CD4-positive, alpha-beta memory T cell (primary cell): Measurements from ENCODE around the gene EZH1. TPM values are rescaled to one million over a fixed set of nuclear protein-coding genes. Genes with fewer than 3 reads are reported as not detected.

ENCODE experiments used
- CTCF ChIA-PET: fragments of 350-600 bp; sonication (Branson Sonifier 250); formaldehyde crosslinking; loops from one replicate; lab custom pipeline; 2021; ENCODE audit warnings: inconsistent platforms; ENCODE audit not compliant: partially characterized antibody; lab: Charles Lee
- POLR2A ChIA-PET: fragments of 350-600 bp; sonication (Branson Sonifier 250); formaldehyde crosslinking; loops from one replicate; lab custom pipeline; 2021; ENCODE audit not compliant: partially characterized antibody; lab: Charles Lee
- DNase-seq, 5 donors: peaks; one replicate each; pipeline versions ENCODE4 v3.0.0 to v3.0.0-alpha.2; 2020 to 2022; ENCODE audit warnings: mixed read lengths in 1 of 5
- H3K27ac ChIP-seq: one replicate; pipeline ENCODE4 v1.7.0; 2013; ENCODE audit warnings: low read depth, low read length
- H3K27me3 ChIP-seq: 2 replicates; pipeline ENCODE4 v1.7.0; 2013; ENCODE audit warnings: mild to moderate bottlenecking, low read length, moderate library complexity; ENCODE audit not compliant: insufficient read depth
- H3K36me3 ChIP-seq: 2 replicates; pipeline ENCODE4 v1.7.0; 2013; ENCODE audit warnings: mild to moderate bottlenecking, low read length, moderate library complexity; ENCODE audit not compliant: insufficient read depth
- H3K4me1 ChIP-seq: 2 replicates; pipeline ENCODE4 v1.7.0; 2013; ENCODE audit warnings: mild to moderate bottlenecking, low read length, moderate library complexity; ENCODE audit not compliant: insufficient read depth
- H3K4me3 ChIP-seq, 2 donors: one replicate each; pipeline ENCODE4 v1.7.0; 2013; ENCODE audit warnings: low read length in 2 of 2, mild to moderate bottlenecking in 1 of 2
- H3K9me3 ChIP-seq, 2 donors: one replicate each; pipeline ENCODE4 v1.7.0; 2013; ENCODE audit warnings: low read length in 2 of 2, control low read depth in 1 of 2; ENCODE audit not compliant: control insufficient read depth in 1 of 2
- H3K27ac Mint-ChIP-seq, 7 donors: one replicate each; pipeline ENCODE4 v1.8.0; 2020 to 2021; ENCODE audit warnings: mixed read lengths in 7 of 7, mild to moderate bottlenecking in 6 of 7, inconsistent platforms in 3 of 7, moderate library complexity in 3 of 7
- H3K27me3 Mint-ChIP-seq, 2 donors: one replicate each; pipeline ENCODE4 v1.8.0; 2020 to 2021; ENCODE audit warnings: mixed read lengths in 2 of 2
- H3K36me3 Mint-ChIP-seq, 2 donors: one replicate each; pipeline ENCODE4 v1.8.0; 2020 to 2021; ENCODE audit warnings: mixed read lengths in 2 of 2, inconsistent platforms in 1 of 2, mild to moderate bottlenecking in 1 of 2
- H3K4me1 Mint-ChIP-seq, 4 donors: one replicate each; pipeline ENCODE4 v1.8.0; 2020 to 2021; ENCODE audit warnings: mixed read lengths in 4 of 4, mild to moderate bottlenecking in 1 of 4
- H3K4me3 Mint-ChIP-seq, 8 donors: one replicate each; pipeline ENCODE4 v1.8.0; 2020 to 2021; ENCODE audit warnings: mixed read lengths in 8 of 8, mild to moderate bottlenecking in 7 of 8, moderate library complexity in 6 of 8, inconsistent platforms in 3 of 8
- H3K9me3 Mint-ChIP-seq, 8 donors: one replicate each; pipeline ENCODE4 v1.8.0; 2020 to 2021; ENCODE audit warnings: mixed read lengths in 8 of 8, mild to moderate bottlenecking in 5 of 8, inconsistent platforms in 3 of 8, moderate library complexity in 1 of 8
- intact Hi-C: fragments of 100-400 bp; cut with micrococcal nuclease; formaldehyde crosslinking; loops from one replicate; pipeline ENCODE4 v1.15.1; 2023
- polyA plus RNA-seq, 2 donors: library from polyadenylated mRNA; unstranded; fragments of 300-500 nt; fragmentation: Illumina TruSeq; gene quantifications; one replicate each; pipeline ENCODE4 v1.2.3, GENCODE V29; 2021
- total RNA-seq, 2 experiments: library from RNA; stranded (reverse); gene quantifications; one replicate each; pipeline ENCODE4 v1.2.3, GENCODE V29; 2021

EZH1 gene
- total and polyA plus RNA-seq, 4 experiments from 2014 or later: 20.1 to 192 (median 111) TPM

- POLR2A ChIA-PET: no interaction called here
- Histone ChIP-seq H3K27ac (no peak overlapping the region), H3K36me3 (peaks cover 41% of the 10 kb centered on the region), H3K27me3 (no peaks in the 10 kb centered on the region), H3K4me1 (peaks cover 31% of the 10 kb centered on the region), H3K9me3 (no peaks in the 10 kb centered on the region), H3K4me3 (no peak overlapping the region)
- H3K27me3 Mint-ChIP-seq: no peaks in the 10 kb centered on the region
- intact Hi-C loops: no loop called here
- H3K36me3 Mint-ChIP-seq: peaks cover 45 to 54% of the 10 kb centered on the region in 2 donors
- no peak for DNase-seq
- H3K9me3 Mint-ChIP-seq: no peaks in the 10 kb centered on the region
- CTCF ChIA-PET: interaction anchor here (0.8 kb wide), 1 partner anchor 21 kb away, joined by 3 read pairs; no protein-coding TSS in a partner anchor
- no peak overlapping the region for H3K4me3 Mint-ChIP-seq
- H3K27ac Mint-ChIP-seq: peak overlapping the region in 1 of 7 donors; percentile 4
- peaks cover 14 to 41% (median 23%) of the 10 kb centered on the region in 4 donors for H3K4me1 Mint-ChIP-seq
Observed at GRCh38 chr17:42702446-42702845, 42.4 kb downstream of the EZH1 start.

GRCh38 chr17:42700586-42701289, 44.1 kb downstream of the EZH1 start:
- no peaks in the 10 kb centered on the region for H3K9me3 ChIP-seq
- DNase-seq: no peak
- ChIA-PET POLR2A (no interaction called here), CTCF (no interaction called here)
- Mint-ChIP-seq H3K36me3 (peaks cover 42 to 52% of the 10 kb centered on the region in 2 donors), H3K4me1 (peaks cover 5 to 24% (median 11%) of the 10 kb centered on the region in 4 donors), H3K9me3 (no peaks in the 10 kb centered on the region), H3K4me3 (no peak overlapping the region), H3K27ac (no peak overlapping the region), H3K27me3 (no peaks in the 10 kb centered on the region)
- H3K4me3 ChIP-seq: no peak overlapping the region
- no peaks in the 10 kb centered on the region for H3K27me3 ChIP-seq
- H3K27ac ChIP-seq: no peak overlapping the region
- intact Hi-C loops: no loop called here
- peaks cover 37% of the 10 kb centered on the region for H3K36me3 ChIP-seq
- peaks cover 14% of the 10 kb centered on the region for H3K4me1 ChIP-seq

GRCh38 chr17:42699415-42699740, 45.5 kb downstream of the EZH1 start:
- H3K4me1 ChIP-seq: peaks cover under 1% of the 10 kb centered on the region
- CTCF ChIA-PET: no interaction called here
- Mint-ChIP-seq H3K27me3 (no peaks in the 10 kb centered on the region), H3K36me3 (peaks cover 35 to 44% of the 10 kb centered on the region in 2 donors), H3K4me3 (no peak overlapping the region), H3K27ac (no peak overlapping the region), H3K9me3 (no peaks in the 10 kb centered on the region), H3K4me1 (peaks cover 0 to 13% (median 5%) of the 10 kb centered on the region in 4 donors)
- no peaks in the 10 kb centered on the region for H3K27me3 ChIP-seq
- no peaks in the 10 kb centered on the region for H3K9me3 ChIP-seq
- H3K36me3 ChIP-seq: peaks cover 24% of the 10 kb centered on the region
- no peak for DNase-seq
- no peak overlapping the region for H3K27ac ChIP-seq
- intact Hi-C loops: no loop called here
- no peak overlapping the region for H3K4me3 ChIP-seq
- POLR2A ChIA-PET: no interaction called here

- H3K27me3 ChIP-seq: no peaks in the 10 kb centered on the region
- H3K36me3 Mint-ChIP-seq: peaks cover 30 to 40% of the 10 kb centered on the region in 2 donors
- peaks cover 0 to 8% (median 4%) of the 10 kb centered on the region in 4 donors for H3K4me1 Mint-ChIP-seq
- H3K9me3 ChIP-seq: no peaks in the 10 kb centered on the region
- CTCF ChIA-PET: no interaction called here
- H3K27ac Mint-ChIP-seq: peak overlapping the region in 1 of 7 donors; percentile 53
- no peaks in the 10 kb centered on the region for H3K27me3 Mint-ChIP-seq
- no peaks in the 10 kb centered on the region for H3K4me1 ChIP-seq
- no peak overlapping the region for H3K4me3 Mint-ChIP-seq
- no peak overlapping the region for H3K4me3 ChIP-seq
- POLR2A ChIA-PET: no interaction called here
- no peak for DNase-seq
- H3K27ac ChIP-seq: no peak overlapping the region
- no peaks in the 10 kb centered on the region for H3K9me3 Mint-ChIP-seq
- H3K36me3 ChIP-seq: peaks cover 21% of the 10 kb centered on the region
- intact Hi-C loops: no loop called here
Observed at GRCh38 chr17:42698736-42699414, 46.0 kb downstream of the EZH1 start.

- no peaks in the 10 kb centered on the region for H3K9me3 ChIP-seq
- Mint-ChIP-seq H3K4me1 (peaks cover 0 to 7% (median 1%) of the 10 kb centered on the region in 4 donors), H3K4me3 (no peak overlapping the region), H3K36me3 (peaks cover 18 to 30% of the 10 kb centered on the region in 2 donors), H3K27ac (no peak overlapping the region), H3K27me3 (no peaks in the 10 kb centered on the region), H3K9me3 (no peaks in the 10 kb centered on the region)
- H3K4me3 ChIP-seq: no peak overlapping the region
- ChIA-PET CTCF (no interaction called here), POLR2A (no interaction called here)
- H3K27me3 ChIP-seq: no peaks in the 10 kb centered on the region
- intact Hi-C loops: no loop called here
- no peak for DNase-seq
- H3K27ac ChIP-seq: no peak overlapping the region
- no peaks in the 10 kb centered on the region for H3K4me1 ChIP-seq
- H3K36me3 ChIP-seq: peaks cover 12% of the 10 kb centered on the region
Observed at GRCh38 chr17:42697108-42697811, 47.6 kb downstream of the EZH1 start.

GRCh38 chr17:42695500-42695899, 49.3 kb downstream of the EZH1 start:
- H3K27me3 Mint-ChIP-seq: no peaks in the 10 kb centered on the region
- Histone ChIP-seq H3K4me1 (no peaks in the 10 kb centered on the region), H3K27ac (no peak overlapping the region), H3K4me3 (no peak overlapping the region), H3K9me3 (no peaks in the 10 kb centered on the region), H3K36me3 (no peaks in the 10 kb centered on the region), H3K27me3 (no peaks in the 10 kb centered on the region)
- H3K27ac Mint-ChIP-seq: no peak overlapping the region
- CTCF ChIA-PET: no interaction called here
- H3K4me3 Mint-ChIP-seq: no peak overlapping the region
- H3K4me1 Mint-ChIP-seq: peaks cover 0 to 5% (median 1%) of the 10 kb centered on the region in 4 donors
- DNase-seq: no peak
- intact Hi-C loops: no loop called here
- peaks cover 5 to 15% of the 10 kb centered on the region in 2 donors for H3K36me3 Mint-ChIP-seq
- POLR2A ChIA-PET: no interaction called here
- no peaks in the 10 kb centered on the region for H3K9me3 Mint-ChIP-seq

GRCh38 chr17:42694524-42694923, 50.3 kb downstream of the EZH1 start:
- Mint-ChIP-seq H3K4me1 (peaks cover 0 to 5% (median 1%) of the 10 kb centered on the region in 4 donors), H3K27ac (no peak overlapping the region), H3K9me3 (no peaks in the 10 kb centered on the region), H3K27me3 (no peaks in the 10 kb centered on the region), H3K36me3 (peaks cover 4 to 14% of the 10 kb centered on the region in 2 donors), H3K4me3 (no peak overlapping the region)
- Histone ChIP-seq H3K36me3 (no peaks in the 10 kb centered on the region), H3K27me3 (no peaks in the 10 kb centered on the region), H3K4me1 (no peaks in the 10 kb centered on the region), H3K4me3 (no peak overlapping the region), H3K27ac (no peak overlapping the region), H3K9me3 (no peaks in the 10 kb centered on the region)
- intact Hi-C loops: no loop called here
- CTCF ChIA-PET: interaction anchor here (0.7 kb wide), 1 partner anchor 33 kb away, joined by 3 read pairs; no protein-coding TSS in a partner anchor
- POLR2A ChIA-PET: no interaction called here
- DNase-seq: no peak
